NCI-H774 (cell line): Measurements from ENCODE around the gene CNTN4.
"Not testable (repeated sequence)": the region's sequence is repeated elsewhere in the genome, so short reads cannot be mapped to it uniquely, and the experiment has no call there.

Source experiments
- DNase-seq: peaks from one replicate; lab custom pipeline; 2025; lab: John Stamatoyannopoulos, UW

The CNTN4 gene

GRCh38 chr3:2792432-2792831 lies 693.8 kb downstream of the CNTN4 start:
- DNase-seq, result no peak

GRCh38 chr3:2793987-2794386 lies 695.3 kb downstream of the CNTN4 start:
- no peak for DNase-seq

GRCh38 chr3:2802429-2802828 lies 703.8 kb downstream of the CNTN4 start:
- no peak for DNase-seq

GRCh38 chr3:2807514-2807913 lies 708.8 kb downstream of the CNTN4 start:
- no peak for DNase-seq

GRCh38 chr3:2810723-2811122 lies 712.1 kb downstream of the CNTN4 start:
- DNase-seq, result no peak

- no peak for DNase-seq
Measured at GRCh38 chr3:2819571-2819970, 720.9 kb downstream of the CNTN4 start.

- not testable (repeated sequence) for DNase-seq
Measured at GRCh38 chr3:2820982-2821381, 722.3 kb downstream of the CNTN4 start.

GRCh38 chr3:2822611-2823010 lies 723.9 kb downstream of the CNTN4 start:
- no peak for DNase-seq

GRCh38 chr3:2823031-2823430 lies 724.4 kb downstream of the CNTN4 start:
- DNase-seq, result no peak

GRCh38 chr3:2823437-2824211 lies 725.0 kb downstream of the CNTN4 start:
- no peak for DNase-seq

GRCh38 chr3:2826036-2826435 lies 727.4 kb downstream of the CNTN4 start:
- no peak for DNase-seq

GRCh38 chr3:2826453-2826852 lies 727.8 kb downstream of the CNTN4 start:
- no peak for DNase-seq

GRCh38 chr3:2837239-2837638 lies 738.6 kb downstream of the CNTN4 start:
- DNase-seq, result no peak

- DNase-seq, result no peak
Measured at GRCh38 chr3:2837910-2838309, 739.2 kb downstream of the CNTN4 start.

GRCh38 chr3:2838546-2839157 lies 740.0 kb downstream of the CNTN4 start:
- DNase-seq, result no peak

GRCh38 chr3:2839876-2840275 lies 741.2 kb downstream of the CNTN4 start:
- DNase-seq, result no peak

- DNase-seq, result no peak
Measured at GRCh38 chr3:2847062-2847841, 748.6 kb downstream of the CNTN4 start.

GRCh38 chr3:2849092-2849491 lies 750.4 kb downstream of the CNTN4 start:
- DNase-seq, result no peak

- no peak for DNase-seq
Measured at GRCh38 chr3:2850701-2851100, 752.0 kb downstream of the CNTN4 start.

GRCh38 chr3:2851361-2851760 lies 752.7 kb downstream of the CNTN4 start:
- no peak for DNase-seq

GRCh38 chr3:2851835-2852234 lies 753.2 kb downstream of the CNTN4 start:
- DNase-seq, result no peak

GRCh38 chr3:2853651-2854050 lies 755.0 kb downstream of the CNTN4 start:
- DNase-seq, result no peak
